Breast epithelium (tissue), 4 donors: ENCODE results near the gene RXFP2. TPM values are rescaled to one million over a fixed set of nuclear protein-coding genes. Genes with fewer than 3 reads are reported as not detected.

Experiments used
- DNase-seq, 2 donors: peaks; one replicate each; pipeline ENCODE4 v3.0.0-alpha.2; 2019; ENCODE audit warnings: low spot score in 2 of 2
- H3K27ac ChIP-seq, 2 donors: fragments of 200-600 bp; sonication (generic) in 1 of 2; one replicate each; pipeline ENCODE4 v1.5.1; 2016 to 2019; ENCODE audit warnings: mild to moderate bottlenecking in 1 of 2
- H3K27me3 ChIP-seq, 2 donors: fragments of 200-600 bp; sonication (generic) in 1 of 2; one replicate each; pipeline versions ENCODE4 v1.5.1 to v1.6.0; 2017 to 2019; ENCODE audit warnings: control low read depth in 1 of 2, mild to moderate bottlenecking in 1 of 2
- H3K36me3 ChIP-seq: fragments of 200-600 bp; one replicate; pipeline ENCODE4 v1.5.1; 2019
- H3K4me1 ChIP-seq, 2 donors: fragments of 200-600 bp; sonication (generic); one replicate each; pipeline ENCODE4 v1.5.1; 2016 to 2019; ENCODE audit warnings: control low read depth in 1 of 2
- H3K4me3 ChIP-seq, 3 donors: fragments of 200-600 bp; sonication (generic); 1 replicate in 2 of 3; 2 replicates in 1 of 3; pipeline ENCODE4 v1.5.1; 2016 to 2019; ENCODE audit warnings: mild to moderate bottlenecking in 3 of 3, moderate library complexity in 2 of 3
- H3K9me3 ChIP-seq, 2 donors: fragments of 200-600 bp; sonication (generic) in 1 of 2; one replicate each; pipeline ENCODE4 v1.5.1; 2016 to 2019; ENCODE audit warnings: control low read depth in 1 of 2
- POLR2A ChIP-seq: fragments of 450-650 bp; IDR thresholded peaks from one replicate; pipeline ENCODE4 v1.6.1; 2016; ENCODE audit warnings: antibody characterized with exemption, mild to moderate bottlenecking, moderate library complexity
- POLR2AphosphoS5 ChIP-seq, 3 donors: sonication (generic); formaldehyde crosslinking; IDR thresholded peaks; one replicate each; pipeline ENCODE4 v1.6.1; 2017; ENCODE audit warnings: antibody characterized with exemption in 3 of 3
- intact Hi-C: fragments of 100-400 bp; cut with DNase I; formaldehyde crosslinking; loops from one replicate; pipeline ENCODE4 v1.15.1; 2023; ENCODE audit warnings: low total_unique reads
- total RNA-seq, 3 donors: library from RNA; depleted of rRNA; stranded (reverse); fragments of >200 nt; gene quantifications; one replicate each; pipeline ENCODE4 v1.1.0, GENCODE V29; 2016
- TF ChIP-seq, protein P1 (sequence below), 3 donors: fragments of 450-650 bp; IDR thresholded peaks; one replicate each; pipeline ENCODE4 v1.5.1; 2016 to 2017; ENCODE audit warnings: antibody characterized with exemption in 3 of 3, mild to moderate bottlenecking in 3 of 3, moderate library complexity in 3 of 3

RXFP2 gene
- total RNA-seq, 3 donors from 2014 or later: 0.48 TPM; not detected in 2

DNA sequence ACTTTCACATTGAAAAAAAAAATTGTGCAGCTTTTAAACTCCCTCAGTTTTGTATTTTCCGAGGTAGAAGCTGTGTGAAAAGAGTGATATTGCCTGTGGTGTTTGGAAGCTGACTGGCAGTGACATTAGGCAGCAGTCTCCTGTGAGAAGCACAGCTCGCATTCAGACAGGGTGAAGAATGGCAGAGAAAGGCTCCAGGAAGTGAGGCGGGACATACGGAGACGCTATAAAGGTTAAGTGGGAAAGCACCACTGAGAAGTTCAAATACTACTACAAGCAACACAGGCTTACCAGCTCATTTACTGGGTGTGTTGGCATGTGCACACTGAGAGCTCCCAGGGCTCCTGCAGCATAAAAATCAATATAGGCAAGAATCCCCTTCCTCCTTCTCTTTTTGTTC lies 88.4 kb downstream of the RXFP2 start:
- DNase-seq: no peak
- H3K36me3 ChIP-seq: no peaks in the 10 kb centered on the region
- TF ChIP-seq POLR2A (no peak), POLR2AphosphoS5 (IDR thresholded peaks at IDR 0.05) (no peak)
- TF ChIP-seq, protein P1, sequence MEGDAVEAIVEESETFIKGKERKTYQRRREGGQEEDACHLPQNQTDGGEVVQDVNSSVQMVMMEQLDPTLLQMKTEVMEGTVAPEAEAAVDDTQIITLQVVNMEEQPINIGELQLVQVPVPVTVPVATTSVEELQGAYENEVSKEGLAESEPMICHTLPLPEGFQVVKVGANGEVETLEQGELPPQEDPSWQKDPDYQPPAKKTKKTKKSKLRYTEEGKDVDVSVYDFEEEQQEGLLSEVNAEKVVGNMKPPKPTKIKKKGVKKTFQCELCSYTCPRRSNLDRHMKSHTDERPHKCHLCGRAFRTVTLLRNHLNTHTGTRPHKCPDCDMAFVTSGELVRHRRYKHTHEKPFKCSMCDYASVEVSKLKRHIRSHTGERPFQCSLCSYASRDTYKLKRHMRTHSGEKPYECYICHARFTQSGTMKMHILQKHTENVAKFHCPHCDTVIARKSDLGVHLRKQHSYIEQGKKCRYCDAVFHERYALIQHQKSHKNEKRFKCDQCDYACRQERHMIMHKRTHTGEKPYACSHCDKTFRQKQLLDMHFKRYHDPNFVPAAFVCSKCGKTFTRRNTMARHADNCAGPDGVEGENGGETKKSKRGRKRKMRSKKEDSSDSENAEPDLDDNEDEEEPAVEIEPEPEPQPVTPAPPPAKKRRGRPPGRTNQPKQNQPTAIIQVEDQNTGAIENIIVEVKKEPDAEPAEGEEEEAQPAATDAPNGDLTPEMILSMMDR (IDR thresholded peaks at IDR 0.05): no peak
- no peaks in the 10 kb centered on the region for H3K27me3 ChIP-seq
- intact Hi-C loops: no loop called here
- no peak overlapping the region for H3K4me3 ChIP-seq
- no peaks in the 10 kb centered on the region for H3K9me3 ChIP-seq
- H3K4me1 ChIP-seq: no peaks in the 10 kb centered on the region
- H3K27ac ChIP-seq: no peak overlapping the region

DNA sequence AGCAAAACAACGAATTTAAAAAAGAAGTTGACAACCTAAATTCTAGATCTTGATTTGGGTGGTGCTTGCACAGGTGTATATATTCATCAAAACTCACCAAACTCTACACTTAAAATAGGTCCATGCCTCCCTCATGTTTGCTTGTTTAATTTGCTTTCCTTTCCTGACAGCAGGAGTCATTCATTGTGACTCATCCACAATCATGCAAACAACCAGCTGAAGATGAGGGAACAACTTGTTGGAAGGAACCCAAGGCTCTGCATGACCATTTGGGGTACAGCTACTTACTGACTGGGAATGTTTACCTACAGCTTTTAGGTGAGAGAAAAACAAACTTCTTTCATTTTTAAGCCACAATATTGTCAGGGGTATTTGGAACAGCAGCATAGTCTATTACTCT lies 96.6 kb downstream of the RXFP2 start:
- intact Hi-C loops: no loop called here
- no peak for DNase-seq
- H3K4me3 ChIP-seq: no peak overlapping the region
- no peaks in the 10 kb centered on the region for H3K4me1 ChIP-seq
- no peaks in the 10 kb centered on the region for H3K9me3 ChIP-seq
- no peaks in the 10 kb centered on the region for H3K27me3 ChIP-seq
- TF ChIP-seq POLR2AphosphoS5 (IDR thresholded peaks at IDR 0.05) (no peak), POLR2A (no peak)
- TF ChIP-seq, protein P1 (IDR thresholded peaks at IDR 0.05): no peak
- no peak overlapping the region for H3K27ac ChIP-seq
- no peaks in the 10 kb centered on the region for H3K36me3 ChIP-seq

DNA sequence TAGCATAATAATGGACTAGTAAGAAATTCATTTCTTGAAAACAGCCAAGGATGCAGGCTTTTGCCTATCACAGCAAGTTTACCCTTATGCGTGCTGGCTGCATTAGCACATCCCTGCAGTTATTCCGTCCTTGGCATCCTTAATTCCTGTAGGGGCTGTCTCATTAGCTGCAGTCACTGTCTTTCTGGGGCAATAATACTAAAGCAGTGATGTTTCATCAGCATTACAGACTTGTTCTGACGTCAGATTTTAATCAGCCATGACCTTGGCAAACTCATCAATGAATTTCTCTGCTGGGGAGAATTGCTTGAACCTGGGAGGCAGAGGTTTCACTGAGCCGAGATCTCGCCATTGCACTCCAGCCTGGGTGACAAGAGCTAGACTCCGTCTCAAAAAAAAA lies 103.7 kb downstream of the RXFP2 start:
- Histone ChIP-seq H3K4me1 (peaks cover 0 to 4% of the 10 kb centered on the region in 2 donors), H3K27me3 (no peaks in the 10 kb centered on the region), H3K27ac (no peak overlapping the region), H3K4me3 (no peak overlapping the region), H3K36me3 (no peaks in the 10 kb centered on the region), H3K9me3 (no peaks in the 10 kb centered on the region)
- intact Hi-C loops: no loop called here
- DNase-seq: no peak
- no peak for TF ChIP-seq POLR2AphosphoS5 (IDR thresholded peaks at IDR 0.05)
- TF ChIP-seq, protein P1 (IDR thresholded peaks at IDR 0.05): no peak
- no peak for TF ChIP-seq POLR2A

DNA sequence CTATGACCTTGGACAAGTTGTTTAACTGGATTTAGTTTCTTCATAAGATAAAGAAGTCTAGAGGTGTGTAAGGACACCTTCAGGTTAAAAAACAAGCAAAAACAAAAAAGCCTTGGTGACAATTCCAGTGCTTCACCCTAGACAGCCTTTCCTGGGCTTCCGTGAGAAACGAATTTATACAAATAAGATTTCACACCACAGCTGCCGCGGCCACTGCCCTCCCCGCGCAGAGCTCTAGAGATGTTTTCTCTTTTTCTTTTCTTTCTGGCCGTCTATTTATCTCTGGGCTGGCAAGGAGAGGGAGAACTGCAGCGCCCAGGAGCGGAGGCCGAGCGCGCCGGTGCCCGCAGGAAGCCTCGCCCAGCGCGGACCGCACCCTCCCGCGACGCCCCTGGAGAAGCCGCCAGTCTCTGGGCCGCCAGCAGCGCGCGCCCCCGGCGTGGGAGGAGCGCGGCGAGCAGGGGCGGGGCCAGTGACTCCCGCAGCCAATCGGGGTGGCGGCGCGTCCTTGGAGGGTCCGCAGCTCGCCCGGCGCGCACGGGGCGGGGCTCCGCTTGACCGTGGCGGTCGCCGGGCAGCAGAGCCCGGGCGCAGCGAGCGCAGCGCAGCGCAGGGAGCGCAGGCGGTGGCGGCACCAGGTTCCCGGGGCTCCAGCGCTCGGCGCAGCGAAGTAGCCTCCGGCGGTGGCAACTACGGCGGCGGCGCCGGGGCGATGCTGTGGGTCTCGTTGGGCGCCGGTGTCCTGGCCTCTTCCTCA lies 107.0 kb downstream of the RXFP2 start:
- Histone ChIP-seq H3K9me3 (no peaks in the 10 kb centered on the region), H3K27me3 (no peaks in the 10 kb centered on the region), H3K36me3 (no peaks in the 10 kb centered on the region), H3K4me1 (peaks cover 0 to 4% of the 10 kb centered on the region in 2 donors), H3K4me3 (peak overlapping the region; percentile 72 to 96 (median 87)), H3K27ac (peak overlapping the region; percentile 74 to 88)
- peak; percentile 55 to 67 for DNase-seq
- intact Hi-C loops: no loop called here
- TF ChIP-seq POLR2AphosphoS5 (IDR thresholded peaks at IDR 0.05) (no peak), POLR2A (no peak)
- TF ChIP-seq, protein P1 (IDR thresholded peaks at IDR 0.05): no peak

DNA sequence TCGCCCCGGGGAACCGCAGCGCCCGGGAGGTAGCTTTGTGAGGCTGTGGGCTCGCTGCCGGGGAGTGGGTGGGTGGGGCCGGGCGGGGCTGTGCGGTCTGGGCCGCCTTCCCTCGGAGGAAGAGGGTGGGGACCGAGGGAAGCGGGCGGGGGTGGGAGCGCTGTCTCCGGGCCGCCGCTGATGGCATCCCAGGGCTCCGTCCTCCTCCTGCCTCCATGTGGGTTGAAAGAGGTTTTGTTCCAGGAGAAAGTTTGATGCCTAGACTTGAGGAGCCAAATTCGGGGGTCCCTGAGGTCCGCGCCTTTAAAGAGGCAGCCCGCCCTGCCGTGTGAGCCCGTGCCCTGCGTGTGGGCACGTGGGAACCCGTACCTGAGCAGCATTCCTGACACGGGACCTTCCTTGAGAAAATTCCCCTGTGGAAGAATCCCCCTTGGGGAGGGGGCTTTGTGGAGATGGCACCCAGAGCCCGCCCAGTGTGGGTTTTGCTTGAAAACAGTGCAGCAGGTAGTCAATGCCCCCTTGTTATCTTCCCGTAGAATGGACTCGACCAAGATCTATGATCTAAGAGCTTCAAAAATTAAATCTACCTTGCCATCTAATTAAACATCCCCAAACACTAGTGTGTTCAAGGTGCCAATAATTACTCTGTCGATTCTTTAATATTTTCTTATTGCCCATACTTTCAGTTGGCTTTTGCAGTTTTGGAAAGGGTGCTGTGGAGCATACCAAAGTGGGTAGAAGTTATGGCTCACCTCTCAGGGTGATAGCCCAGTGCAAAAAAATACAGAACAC lies 107.8 kb downstream of the RXFP2 start:
- H3K4me3 ChIP-seq: peak overlapping the region; percentile 72 to 96 (median 87)
- no peaks in the 10 kb centered on the region for H3K36me3 ChIP-seq
- peak overlapping the region; percentile 74 to 88 for H3K27ac ChIP-seq
- no peak for DNase-seq
- TF ChIP-seq POLR2A (no peak), POLR2AphosphoS5 (IDR thresholded peaks at IDR 0.05) (no peak)
- TF ChIP-seq, protein P1 (IDR thresholded peaks at IDR 0.05): no peak
- no peaks in the 10 kb centered on the region for H3K9me3 ChIP-seq
- intact Hi-C loops: no loop called here
- peaks cover 0 to 4% of the 10 kb centered on the region in 2 donors for H3K4me1 ChIP-seq
- H3K27me3 ChIP-seq: no peaks in the 10 kb centered on the region
